GM13976 (cell line): ENCODE results near the gene SRBD1.

ENCODE experiments used
- DNase-seq: peaks from one replicate; pipeline ENCODE4 v3.0.0; 2012; ENCODE audit warnings: low spot score
- in situ Hi-C: fragments of 300-500 bp; cut with MboI; formaldehyde crosslinking; loops from one replicate; pipeline ENCODE4 v1.12.0; 2022; ENCODE audit warnings: low sequenced_read_pairs, mixed read lengths, inconsistent platforms; ENCODE audit not compliant: unreplicated experiment
- TF ChIP-seq, protein P1 (sequence below): IDR thresholded peaks from 2 replicates; pipeline ENCODE4 v1.5.1; 2012; ENCODE audit warnings: borderline replicate concordance, mild to moderate bottlenecking; ENCODE audit not compliant: insufficient read depth; ENCODE audit errors: extremely low read depth, missing control alignments, control extremely low read depth

Gene SRBD1

GRCh38 chr2:45412754-45413379, 198.2 kb downstream of the SRBD1 start:
- no peak for DNase-seq
- TF ChIP-seq, protein P1, sequence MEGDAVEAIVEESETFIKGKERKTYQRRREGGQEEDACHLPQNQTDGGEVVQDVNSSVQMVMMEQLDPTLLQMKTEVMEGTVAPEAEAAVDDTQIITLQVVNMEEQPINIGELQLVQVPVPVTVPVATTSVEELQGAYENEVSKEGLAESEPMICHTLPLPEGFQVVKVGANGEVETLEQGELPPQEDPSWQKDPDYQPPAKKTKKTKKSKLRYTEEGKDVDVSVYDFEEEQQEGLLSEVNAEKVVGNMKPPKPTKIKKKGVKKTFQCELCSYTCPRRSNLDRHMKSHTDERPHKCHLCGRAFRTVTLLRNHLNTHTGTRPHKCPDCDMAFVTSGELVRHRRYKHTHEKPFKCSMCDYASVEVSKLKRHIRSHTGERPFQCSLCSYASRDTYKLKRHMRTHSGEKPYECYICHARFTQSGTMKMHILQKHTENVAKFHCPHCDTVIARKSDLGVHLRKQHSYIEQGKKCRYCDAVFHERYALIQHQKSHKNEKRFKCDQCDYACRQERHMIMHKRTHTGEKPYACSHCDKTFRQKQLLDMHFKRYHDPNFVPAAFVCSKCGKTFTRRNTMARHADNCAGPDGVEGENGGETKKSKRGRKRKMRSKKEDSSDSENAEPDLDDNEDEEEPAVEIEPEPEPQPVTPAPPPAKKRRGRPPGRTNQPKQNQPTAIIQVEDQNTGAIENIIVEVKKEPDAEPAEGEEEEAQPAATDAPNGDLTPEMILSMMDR = no peak
- in situ Hi-C loops = no loop called here

DNA sequence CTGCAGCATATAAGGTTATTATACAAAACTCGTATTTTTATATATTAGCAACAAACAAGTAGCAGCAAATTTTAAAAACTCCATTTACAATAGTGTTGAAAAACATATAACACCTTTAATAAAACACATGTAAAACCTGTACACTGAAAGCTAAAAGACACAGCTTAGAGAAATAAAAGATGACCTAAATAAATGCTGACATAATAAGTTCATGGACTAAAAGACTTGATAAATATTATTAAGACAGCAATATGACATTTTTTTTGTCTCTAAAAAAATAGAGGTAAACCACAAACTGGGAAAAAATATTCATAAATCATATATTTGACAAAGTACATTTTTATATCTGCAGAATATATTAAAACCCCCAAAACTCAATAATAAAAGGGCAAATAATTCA, 201.4 kb downstream of the SRBD1 start:
- no peak for DNase-seq
- in situ Hi-C loops = no loop called here
- TF ChIP-seq, protein P1 = no peak

DNA sequence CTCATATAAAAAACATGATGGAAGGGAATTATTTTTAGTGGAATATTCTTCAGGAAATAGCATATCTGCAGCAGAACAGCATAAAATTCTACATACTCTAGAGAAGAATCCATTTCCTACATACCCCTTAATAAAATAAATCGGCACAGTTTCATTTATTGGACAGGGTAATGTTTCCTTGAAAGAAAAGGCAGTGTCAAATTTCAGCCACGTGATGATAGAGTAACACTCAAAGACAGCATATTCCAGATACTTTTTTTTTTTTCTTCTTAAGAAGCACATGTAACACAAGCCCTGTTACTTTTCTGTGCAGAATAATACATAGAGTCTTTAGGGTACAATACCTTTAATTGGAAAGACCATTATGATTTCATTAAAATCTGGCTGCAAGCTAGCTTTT, 204.4 kb downstream of the SRBD1 start:
- no peak for DNase-seq
- TF ChIP-seq, protein P1 = no peak
- in situ Hi-C loops = no loop called here

DNA sequence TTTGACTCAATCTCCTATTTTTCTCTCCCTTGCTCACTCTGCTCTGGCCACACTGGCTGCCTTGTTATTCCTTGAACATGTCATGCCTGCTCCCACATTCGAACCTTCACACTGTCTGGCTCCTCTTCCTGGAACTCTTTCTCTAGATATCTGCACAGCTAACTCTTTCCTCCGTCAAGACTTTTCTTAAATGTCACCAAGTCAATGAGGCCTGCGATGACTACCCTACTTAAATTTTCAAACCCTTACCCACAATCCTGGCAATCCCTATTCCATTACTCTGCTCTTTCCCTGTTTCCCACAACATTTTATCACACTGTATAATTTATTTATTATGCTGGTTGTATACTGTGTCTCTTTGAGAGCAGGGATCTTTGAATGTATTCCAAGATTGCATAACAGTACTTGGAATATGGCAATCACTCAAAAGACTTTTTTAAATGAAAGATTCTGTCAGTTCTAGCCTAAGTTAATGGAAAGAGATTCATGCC, 206.2 kb downstream of the SRBD1 start:
- no peak for DNase-seq
- TF ChIP-seq, protein P1 = no peak
- in situ Hi-C loops = no loop called here

- in situ Hi-C loops = no loop called here
- TF ChIP-seq, protein P1 = no peak
- DNase-seq = no peak
Observed at GRCh38 chr2:45403036-45403435, 208.0 kb downstream of the SRBD1 start.

GRCh38 chr2:45401431-45401922, 209.6 kb downstream of the SRBD1 start:
- TF ChIP-seq, protein P1 = no peak
- in situ Hi-C loops = no loop called here
- no peak for DNase-seq
